NCI-H146 treated with DMSO at 0.1 percent for 48 hours (cell line): ENCODE results near the gene PBXIP1.
A peak's percentile ranks its signal among the peaks of the same experiment; 100 is the strongest.

ENCODE experiments used
- DNase-seq: peaks from one replicate; lab custom pipeline; 2025; ENCODE audit not compliant: unreplicated experiment; lab: John Stamatoyannopoulos, UW

Gene PBXIP1

GRCh38 chr1:154974102-154974807 is 18.4 kb upstream of the PBXIP1 start, which contains the start of gene CKS1B:
Gene CKS1B (plus strand): TSS chr1:154974681. CDS start chr1:154974746, 65 bp downstream.
- peak; percentile 99 for DNase-seq

GRCh38 chr1:154973344-154974101 is 17.6 kb upstream of the PBXIP1 start:
- peak; percentile 79 for DNase-seq

- DNase-seq, result no peak
These were observed 16.8 kb upstream of the PBXIP1 start for GRCh38 chr1:154972517-154973343.

- no peak for DNase-seq
These were observed 16.3 kb upstream of the PBXIP1 start for GRCh38 chr1:154972213-154972516.

- no peak for DNase-seq
These were observed 15.6 kb upstream of the PBXIP1 start for GRCh38 chr1:154971341-154971998.

GRCh38 chr1:154970631-154971340 is 14.9 kb upstream of the PBXIP1 start, which contains the start of gene SHC1:
Gene SHC1 (minus strand): TSS chr1:154970747. CDS start chr1:154970526, 221 bp downstream.
- DNase-seq, result no peak

DNA sequence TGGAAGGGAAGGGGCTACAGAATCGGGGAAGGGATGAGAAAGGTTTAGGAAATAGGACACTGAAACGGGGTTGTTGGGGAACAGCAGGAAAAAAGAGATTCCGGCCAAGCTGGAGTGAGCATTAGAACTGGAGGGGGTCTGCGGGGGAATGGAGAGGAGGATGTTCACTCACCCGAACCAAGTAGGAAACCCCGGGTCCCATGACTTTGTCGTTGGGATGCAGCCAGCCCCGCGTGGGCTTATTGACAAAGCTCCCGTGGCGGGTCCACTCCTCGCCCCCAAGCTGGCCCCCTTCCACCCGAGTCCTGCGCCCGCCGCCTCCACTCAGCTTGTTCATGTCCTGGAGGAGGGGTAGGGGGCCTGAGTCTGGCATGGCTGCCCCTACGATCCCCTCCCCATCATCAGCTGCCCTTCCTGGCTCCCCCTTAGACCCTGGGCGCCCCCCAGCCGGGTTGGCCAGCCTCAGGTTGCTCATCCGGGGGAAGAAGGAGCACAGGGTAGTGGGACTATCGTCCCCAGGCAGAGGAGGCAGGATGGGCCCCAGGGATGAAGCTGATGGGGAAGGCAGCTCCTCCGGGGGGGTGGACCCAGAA is 14.1 kb upstream of the PBXIP1 start:
- DNase-seq, result no peak

- no peak for DNase-seq
These were observed 13.3 kb upstream of the PBXIP1 start for GRCh38 chr1:154969246-154969645.

DNA sequence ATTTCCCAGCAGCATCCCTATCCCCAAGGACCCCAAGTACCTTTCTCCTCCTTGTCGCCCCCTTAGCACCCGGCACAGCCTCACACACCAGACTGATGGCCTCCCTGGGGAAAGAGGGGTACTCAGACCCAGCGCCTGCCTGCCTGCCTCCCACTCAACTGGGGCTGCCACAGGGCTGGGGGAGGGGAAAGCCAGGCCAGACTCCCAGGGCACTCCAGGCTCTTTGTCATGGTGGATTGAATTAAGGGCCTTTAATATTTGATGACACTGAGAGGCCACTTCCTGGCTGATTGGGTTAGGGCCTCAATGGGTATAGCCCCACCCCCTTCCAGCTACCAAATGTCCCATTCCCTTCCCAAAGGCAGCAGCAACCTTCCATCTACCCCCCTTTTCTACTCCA is 12.8 kb upstream of the PBXIP1 start:
- no peak for DNase-seq

DNA sequence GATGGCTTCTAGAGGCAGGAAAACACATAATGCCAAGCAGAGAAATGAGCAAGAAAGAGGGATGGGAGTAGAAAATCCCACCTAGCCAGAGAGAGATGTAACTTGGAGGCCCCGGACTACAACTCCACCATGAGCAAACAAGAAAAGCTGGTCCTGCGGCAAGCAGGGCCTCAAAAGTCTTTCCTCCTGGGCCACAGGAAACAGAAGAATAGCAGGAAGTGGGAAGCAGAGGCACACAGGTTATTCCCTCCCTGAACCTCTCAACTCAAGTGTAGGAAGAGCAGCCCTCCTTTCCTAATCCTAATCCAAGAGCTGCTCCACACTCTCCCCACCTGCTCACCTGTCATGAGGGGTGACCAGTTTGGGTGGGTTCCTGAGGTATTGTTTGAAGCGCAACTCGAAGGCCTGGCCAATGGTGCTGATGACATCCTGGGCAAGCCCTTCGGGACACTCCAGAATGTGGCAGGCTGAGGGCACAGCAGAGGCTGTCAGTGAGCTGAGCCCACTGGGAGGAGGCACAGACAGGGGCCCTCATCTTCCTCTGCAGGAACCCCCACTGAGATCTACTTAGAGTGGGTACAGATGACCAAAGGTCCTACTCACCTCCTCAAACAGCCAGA is 11.5 kb upstream of the PBXIP1 start:
- no peak for DNase-seq

DNA sequence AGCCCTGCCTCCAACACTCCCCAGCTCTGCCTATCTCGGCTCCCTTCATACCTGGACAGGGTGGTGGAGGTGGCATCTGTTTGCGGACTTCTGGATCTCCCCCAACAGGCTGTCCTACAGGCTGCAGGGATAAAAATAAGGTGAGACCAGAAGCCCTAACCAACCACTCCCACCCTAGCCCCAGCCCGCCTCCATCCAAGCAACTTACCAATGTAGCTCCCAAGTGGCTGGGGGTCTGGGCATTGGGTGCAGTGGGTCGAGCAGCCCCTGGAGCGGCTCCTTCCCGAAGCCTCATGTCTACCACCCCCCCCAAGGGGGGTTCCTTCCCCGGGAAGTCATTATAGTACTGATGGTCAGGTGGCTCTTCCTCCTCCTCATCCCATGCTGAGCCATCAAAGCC is 10.2 kb upstream of the PBXIP1 start:
- no peak for DNase-seq

DNA sequence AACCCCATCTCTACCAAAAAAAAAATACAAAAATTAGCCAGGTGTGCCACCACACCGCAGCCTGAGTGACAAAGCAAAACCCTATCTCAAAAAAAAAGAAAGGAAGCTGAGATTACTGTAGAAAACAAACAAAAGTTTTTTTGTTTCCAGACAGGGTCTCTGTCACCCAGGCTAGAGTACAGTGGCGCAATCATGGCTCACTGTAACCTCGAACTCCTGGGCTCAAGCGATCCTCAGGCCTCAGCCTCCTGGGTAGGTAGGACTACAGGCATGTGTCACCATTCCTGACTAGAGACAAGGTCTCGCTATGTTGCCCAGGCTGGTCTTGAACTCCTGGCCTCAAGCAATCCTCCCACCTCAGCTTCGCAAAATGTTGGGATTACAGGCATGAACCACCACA is 8.5 kb upstream of the PBXIP1 start:
- no peak for DNase-seq

- DNase-seq, result no peak
These were observed 7.7 kb upstream of the PBXIP1 start for GRCh38 chr1:154963643-154964042.

DNA sequence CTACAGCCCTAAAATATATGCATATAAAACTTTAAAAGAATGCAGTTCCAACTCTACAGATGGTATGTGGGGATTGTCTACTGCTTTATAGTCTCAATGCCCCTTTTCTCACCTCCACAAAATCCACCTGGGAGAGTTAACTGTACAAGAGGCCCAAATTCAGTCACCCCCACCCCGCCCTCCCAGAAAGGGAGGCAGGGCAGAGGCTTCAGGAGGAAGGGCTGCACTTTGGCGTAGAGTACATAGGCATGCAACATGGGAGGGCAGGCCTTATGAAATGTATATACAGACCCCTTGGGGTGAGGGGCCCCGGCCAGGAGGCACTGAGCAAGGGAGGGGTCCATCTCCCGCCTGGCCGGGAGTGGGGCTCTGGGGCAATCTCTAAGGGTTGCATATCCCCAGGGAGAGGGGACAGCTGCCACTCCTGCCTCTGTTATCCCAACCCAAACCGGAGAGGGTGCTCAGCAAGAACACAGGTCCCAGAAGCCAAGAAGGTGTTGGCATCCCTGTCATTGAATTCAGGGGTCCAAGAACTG is 7.0 kb upstream of the PBXIP1 start:
- no peak for DNase-seq

GRCh38 chr1:154962156-154962749 is 6.4 kb upstream of the PBXIP1 start:
- DNase-seq, result no peak

DNA sequence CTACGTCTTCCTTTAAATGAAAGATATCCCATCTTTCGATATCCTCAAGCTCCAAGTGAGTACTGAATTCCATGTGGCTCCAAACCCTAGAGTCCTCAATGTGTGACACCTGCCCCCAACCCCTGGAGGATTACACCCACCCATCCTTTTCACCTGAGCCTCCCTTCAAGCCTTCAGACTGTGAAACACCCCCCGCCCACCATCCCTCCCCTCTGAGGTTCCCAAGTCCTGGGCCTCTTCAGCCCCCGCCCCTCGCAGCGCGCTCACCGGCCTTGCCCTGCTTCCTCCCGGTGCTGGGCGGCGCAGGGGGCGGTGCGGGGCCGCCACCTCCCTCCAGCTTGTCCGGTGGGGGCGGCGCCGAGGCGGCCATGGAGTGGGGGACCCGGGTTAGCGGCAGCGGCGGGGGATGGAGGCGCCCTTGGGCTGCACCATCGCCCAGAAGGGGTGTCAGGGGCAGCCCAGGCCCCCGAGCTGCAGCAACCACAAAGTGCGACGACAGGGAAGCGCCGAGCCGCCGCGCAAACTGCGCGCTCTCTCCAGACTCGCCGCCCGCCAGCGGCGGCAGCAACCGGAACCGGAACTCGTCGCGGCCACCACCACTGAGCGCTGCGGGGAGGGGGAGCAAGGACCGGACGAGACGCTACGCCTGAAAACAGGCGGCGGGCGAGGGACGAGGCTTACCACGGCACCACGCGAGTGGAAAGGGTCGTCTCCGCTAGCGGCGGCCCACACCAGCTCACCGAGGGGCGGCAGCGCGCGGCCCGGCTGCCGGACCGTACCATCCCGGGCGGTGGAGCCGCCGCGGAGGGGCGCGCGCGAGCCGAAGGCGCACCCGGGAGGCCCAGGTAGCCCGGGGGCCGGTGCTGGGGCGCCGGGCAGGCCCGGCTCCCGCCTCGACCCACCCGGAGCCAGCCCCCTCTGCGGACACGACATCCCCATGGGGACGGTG is 5.6 kb upstream of the PBXIP1 start, which contains the start of gene PYGO2:
PYGO2 (minus strand) TSS at position 576 of the 949 bp plus-strand sequence; CDS start at position 370, 206 bp downstream.
- DNase-seq, result peak; percentile 48

DNA sequence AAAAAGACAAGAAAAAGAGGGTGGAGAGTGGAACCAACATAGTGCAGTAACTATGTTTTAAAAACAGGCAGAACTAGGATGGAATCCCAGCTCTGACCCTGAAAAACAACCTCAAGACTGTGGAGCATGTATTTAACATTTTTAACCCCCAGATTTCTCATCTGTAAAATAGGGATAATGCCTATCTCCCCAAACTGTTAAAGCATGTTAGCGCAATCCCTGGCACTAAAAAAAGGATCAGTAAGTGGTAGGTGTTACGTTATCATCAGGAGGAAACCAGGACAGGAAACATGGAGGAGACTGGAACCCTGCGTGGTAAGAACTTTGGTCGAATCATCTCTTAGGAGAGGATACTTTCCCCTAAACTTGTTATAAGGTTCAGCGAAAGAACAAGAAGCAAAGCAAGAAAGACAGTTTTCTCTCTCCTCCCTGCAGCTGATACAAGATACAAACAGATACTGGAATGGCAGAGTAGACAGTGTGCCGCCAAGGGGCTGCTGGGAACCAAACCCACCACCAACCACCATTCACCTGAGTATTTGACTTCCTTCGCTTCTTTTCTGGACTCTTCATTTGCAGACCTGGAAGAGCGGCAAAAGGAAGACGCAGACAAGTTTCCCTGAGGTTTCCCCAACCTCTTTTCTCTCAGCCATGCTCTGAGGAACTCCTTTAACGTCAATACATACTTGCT is 4.7 kb upstream of the PBXIP1 start:
- DNase-seq, result no peak
